ENCODE data around the gene SPAG7.

Gene SPAG7

DNA sequence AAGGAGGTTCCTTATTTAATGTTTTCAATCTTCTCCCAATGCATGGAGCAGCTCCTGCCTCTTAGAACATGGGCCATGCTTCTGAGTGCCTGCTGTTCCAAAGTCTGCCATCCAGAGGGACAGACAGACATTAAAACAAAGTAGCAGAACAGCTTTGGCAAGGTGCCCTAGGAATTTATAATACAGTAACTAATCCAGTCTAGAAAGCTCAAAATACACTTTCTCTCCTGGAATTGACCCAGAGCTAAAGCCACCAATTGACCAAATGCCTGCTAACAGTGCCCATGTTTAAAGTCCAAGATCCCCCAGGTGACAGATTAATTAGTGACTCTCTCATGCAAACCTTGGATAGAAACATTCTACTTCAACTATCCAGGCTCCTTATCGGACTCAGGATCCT lies 53.6 kb downstream of the SPAG7 start:
- Histone ChIP-seq H3K4me3 (ENCODE audit: low read depth, low read length) (no peak overlapping the region), H3K9ac (ENCODE audit: low read depth, low read length) (no peak overlapping the region), H3K27ac (ENCODE audit: low read depth, low read length) (no peak overlapping the region), H3K9me3 (ENCODE audit: control insufficient read depth, insufficient read depth, low read length) (no peaks in the 10 kb centered on the region), H3K36me3 (ENCODE audit: control insufficient read depth, insufficient read depth, low read length) (no peaks in the 10 kb centered on the region), H3K27me3 (ENCODE audit: control insufficient read depth, insufficient read depth, low read length) (no peaks in the 10 kb centered on the region), H3K4me1 (ENCODE audit: control insufficient read depth, insufficient read depth, low read length) (peaks cover 6% of the 10 kb centered on the region; the same call in 1 of the 2 replicates)
